SKM-1 (cell line): ENCODE results near the gene B9D1.

ENCODE experiments used
- DNase-seq: peaks from one replicate; lab custom pipeline; 2025; ENCODE audit not compliant: unreplicated experiment; lab: John Stamatoyannopoulos, UW

Gene B9D1

GRCh38 chr17:19322129-19322505 is 40.4 kb downstream of the B9D1 start:
- DNase-seq, result no peak

DNA sequence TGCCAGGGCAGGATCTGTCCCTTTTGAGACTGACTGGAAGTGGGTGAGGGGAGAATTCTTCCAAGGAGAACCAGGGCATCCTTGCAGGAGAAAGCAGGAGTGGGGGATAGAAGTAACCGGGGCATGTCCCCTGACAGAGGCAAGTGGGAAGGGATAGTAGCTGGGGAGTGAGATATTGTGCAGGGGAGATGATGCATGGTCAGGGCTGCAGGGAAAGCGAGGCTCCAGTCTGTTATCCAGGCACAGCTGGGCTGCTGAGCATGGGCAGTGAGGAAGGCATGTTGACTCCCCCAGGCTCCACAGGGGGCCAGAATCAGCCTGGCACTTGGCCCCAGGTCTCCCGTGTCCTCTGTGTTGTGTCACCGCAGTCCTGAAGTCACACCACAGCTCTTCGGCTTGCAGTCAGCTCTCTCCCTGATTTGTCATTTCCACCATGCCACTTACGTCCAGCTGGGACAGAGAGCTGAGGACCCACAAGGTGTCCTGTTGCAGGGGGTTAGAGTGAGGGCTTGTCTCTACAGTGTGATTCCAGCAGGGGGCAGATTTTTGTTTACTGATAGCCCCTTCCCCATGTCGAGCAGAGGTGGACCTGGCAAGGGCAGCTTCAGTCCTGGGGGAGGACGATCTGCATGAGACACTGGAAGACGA is 40.9 kb downstream of the B9D1 start:
- DNase-seq, result no peak

DNA sequence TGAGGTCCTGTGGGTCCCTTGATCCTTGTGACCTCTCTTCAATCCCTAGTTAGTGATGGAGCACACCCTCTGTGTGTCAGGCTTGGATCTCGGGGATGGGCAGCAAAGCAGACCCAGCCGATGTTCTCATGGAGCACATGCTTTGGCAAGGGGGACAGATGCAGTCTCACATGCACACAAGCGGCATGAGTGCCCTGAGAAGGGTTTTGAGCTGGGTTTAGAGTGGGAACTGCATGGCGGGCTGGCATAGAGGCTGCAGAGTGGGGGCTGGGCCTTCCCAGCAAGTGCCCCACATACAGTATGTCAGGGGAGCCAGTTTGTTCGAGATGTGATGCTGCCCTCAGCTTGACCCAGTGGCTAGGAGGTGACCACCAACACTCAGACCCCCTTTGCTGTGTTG is 41.6 kb downstream of the B9D1 start:
- no peak for DNase-seq

DNA sequence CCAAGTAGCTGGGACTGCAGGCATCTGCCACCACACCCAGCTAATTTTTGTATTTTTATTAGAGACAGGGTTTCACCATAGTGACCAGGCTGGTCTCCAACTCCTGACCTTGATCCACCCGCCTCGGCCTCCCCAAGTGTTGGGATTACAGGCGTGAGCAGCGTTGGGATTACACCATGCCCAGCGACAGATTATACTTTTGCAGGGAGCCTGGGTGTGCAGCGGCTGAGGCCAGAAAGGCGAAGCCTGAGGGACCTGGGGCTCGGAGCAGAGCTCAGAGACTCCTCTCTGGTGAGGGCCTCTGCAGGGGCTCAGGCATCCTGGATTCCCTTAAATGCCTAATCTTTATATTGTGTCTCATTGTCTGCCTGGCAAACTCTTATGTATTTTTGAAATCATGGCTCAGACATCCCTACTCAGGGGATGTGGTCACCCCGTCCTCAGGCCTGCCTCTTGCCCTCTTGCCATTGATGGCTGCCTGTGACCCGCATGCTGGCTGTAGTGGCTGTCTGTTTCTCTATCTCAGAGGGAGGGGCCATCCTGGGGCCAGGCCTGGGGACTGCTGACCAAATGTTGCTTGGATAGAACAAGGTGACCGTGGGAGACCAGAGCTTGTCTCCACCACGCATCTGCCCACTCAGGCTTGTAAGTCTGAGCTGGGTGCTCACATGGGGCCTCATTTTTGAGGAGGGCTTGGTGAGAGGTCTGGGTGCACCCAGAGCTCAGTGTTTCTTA is 42.6 kb downstream of the B9D1 start:
- DNase-seq, result no peak

DNA sequence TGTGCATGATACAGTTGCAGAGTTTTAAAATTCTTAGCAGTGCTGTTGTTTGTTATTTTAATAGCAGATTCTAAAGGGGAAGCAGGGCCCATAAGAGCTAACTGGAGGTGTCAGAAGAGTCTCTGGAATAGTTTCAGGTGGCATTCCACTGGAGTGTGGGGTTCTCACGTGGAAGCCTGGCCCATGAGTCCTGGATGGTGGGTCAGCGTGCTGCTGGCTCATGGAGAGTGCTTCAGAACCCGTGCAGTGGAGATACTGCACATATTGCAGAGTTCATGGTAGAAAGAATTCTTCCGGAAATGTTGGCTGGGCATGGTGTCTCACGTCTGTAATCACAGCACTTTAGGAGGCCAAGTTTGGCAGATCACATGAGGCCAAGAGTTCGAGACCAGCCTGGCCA is 43.9 kb downstream of the B9D1 start:
- no peak for DNase-seq

GRCh38 chr17:19317359-19318095 is 45.0 kb downstream of the B9D1 start:
- no peak for DNase-seq

DNA sequence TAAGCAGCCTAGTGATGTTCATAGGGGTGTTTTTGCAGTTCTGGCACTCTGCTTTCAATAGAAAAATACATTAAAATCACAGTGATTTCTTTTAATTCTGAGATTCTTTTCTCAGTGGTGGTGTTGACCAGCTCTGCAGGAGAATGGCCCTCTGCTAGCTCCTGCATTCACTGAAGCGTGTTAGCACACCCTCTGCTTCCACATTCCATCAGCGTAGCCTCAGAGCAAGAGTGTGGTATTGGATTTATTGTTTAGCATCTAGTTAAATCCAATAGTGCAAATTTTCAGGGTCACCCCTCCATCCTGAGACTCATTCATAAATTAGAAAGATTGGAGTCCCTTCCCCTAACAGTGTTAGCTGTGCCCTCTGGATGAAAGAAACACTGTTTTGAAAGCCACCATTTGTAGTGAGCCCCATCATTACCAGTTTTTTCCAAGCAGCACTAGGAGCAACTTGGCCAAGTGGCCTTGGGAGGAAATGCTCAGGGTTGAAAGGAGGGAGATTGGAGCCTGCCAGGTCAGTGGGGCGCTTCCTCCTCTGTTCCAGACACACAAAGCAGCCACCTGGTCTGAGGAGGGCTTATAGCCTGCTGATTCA is 45.7 kb downstream of the B9D1 start:
- DNase-seq, result no peak

- DNase-seq, result no peak
Measured at GRCh38 chr17:19315104-19315503, 47.4 kb downstream of the B9D1 start.

- DNase-seq, result no peak
Measured at GRCh38 chr17:19313746-19314651, 48.5 kb downstream of the B9D1 start.

- no peak for DNase-seq
Measured at GRCh38 chr17:19313066-19313745, 49.3 kb downstream of the B9D1 start.

- no peak for DNase-seq
Measured at GRCh38 chr17:19312406-19312805, 50.1 kb downstream of the B9D1 start.

DNA sequence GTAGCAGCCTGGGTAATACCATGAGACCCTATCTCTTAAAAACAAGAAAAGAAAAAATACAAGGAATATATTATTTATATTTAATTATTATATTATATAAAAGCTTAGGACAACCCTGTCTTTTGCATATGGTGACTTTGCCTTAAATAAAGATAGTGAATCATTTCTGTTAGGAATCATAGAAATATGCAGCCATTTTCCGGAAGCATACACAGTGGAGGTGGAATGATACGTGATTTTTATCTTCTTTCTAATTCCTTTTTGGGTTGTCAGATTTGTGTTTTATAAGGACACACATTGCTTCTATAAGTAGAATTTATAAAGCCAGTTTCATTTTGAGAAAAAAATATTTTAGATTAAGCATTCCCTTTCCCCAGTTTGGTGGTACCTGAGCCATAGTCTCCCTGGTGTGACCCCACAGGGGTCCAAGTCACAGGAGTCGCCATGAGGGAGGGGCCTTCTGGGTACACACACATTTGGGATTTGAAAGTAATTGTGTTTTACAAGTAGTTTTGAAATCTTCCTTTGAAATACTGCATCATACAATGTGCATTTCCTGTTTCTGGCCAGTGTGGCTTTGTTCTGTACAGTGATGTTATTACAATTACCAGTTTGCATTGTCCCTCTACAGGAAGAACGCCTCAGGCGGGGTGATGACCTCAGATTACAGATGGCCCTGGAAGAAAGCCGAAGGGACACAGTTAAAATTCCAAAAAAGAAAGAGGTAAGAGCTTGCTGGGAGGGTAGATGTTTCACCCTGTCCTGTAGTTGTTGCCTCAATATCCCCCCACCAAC is 50.9 kb downstream of the B9D1 start:
- no peak for DNase-seq

GRCh38 chr17:19311016-19311415 is 51.5 kb downstream of the B9D1 start:
- DNase-seq, result no peak

DNA sequence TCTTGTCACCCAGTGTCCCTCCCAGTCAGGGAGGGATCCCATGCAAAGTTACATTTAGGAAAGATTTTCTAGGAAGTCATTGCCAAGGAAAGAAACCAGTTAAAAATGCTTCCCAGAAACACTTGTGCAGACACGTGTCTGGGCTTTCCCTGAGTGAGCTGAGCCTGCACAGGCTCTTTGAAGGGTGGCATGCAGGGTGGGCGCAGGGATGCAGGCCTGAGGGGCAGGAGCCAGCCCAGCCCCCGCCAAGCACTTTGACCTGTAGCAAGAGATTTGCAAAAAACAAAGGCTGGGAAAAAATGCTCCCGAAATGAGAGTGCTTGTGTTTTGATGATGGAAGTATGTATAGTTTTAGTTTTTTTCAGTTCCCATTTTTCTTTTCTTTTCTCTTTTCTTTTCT is 52.4 kb downstream of the B9D1 start:
- DNase-seq, result no peak

GRCh38 chr17:19309701-19310100 is 52.8 kb downstream of the B9D1 start:
- no peak for DNase-seq

GRCh38 chr17:19308398-19308797 is 54.1 kb downstream of the B9D1 start:
- no peak for DNase-seq

- no peak for DNase-seq
Measured at GRCh38 chr17:19307521-19307920, 55.0 kb downstream of the B9D1 start.

DNA sequence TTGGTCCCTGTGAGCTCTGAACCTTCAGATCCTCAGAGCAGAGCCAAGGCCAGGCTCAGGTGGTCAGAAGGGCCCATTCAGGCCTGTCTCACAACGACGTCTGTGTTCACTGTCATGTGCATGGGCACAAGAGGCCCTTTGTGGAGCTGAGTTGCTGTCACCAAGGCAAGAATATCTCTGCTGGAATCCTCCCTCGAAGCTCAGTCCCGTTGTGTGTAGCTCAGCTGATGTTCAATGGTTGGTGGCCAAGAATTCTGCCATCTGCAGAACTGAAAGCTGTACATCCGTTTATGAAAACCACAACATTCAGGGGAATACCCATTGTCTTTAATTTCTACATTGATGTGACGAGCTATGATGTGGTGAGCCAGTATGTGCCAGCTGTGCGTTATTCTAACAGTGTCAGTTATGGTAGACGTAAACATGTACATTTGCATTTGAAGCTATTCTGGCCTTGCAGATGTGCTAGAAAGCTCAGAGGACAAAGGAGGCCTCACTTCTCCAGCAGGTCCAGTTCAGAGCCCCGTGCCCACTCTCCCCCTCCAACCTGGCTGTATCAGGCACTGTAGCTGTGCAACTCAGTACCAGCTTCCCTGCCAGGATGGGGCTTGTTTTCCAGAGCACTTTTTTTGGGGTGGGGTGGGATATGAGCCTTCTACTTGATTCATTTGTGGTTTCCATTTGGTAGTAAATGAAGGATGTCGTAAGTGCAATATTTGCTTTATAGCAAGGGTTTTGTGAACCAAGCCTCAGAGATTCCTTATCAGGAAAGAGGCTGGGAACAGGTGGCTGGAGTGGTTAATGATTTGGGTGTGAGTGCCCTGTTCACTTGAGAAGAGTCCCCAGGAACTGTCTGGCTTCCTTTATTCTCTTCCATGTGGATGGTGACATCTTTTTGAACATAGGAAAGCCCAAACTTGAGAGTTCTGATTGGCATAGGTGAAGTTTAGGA is 56.1 kb downstream of the B9D1 start:
- DNase-seq, result no peak
